Activated CD4-positive, alpha-beta T cell treated with anti-CD3 and anti-CD28 coated beads for 36 hours (primary cell): ENCODE data around the gene FXYD1. TPM values are rescaled to one million over a fixed set of nuclear protein-coding genes. Genes with fewer than 3 reads are reported as not detected.
A peak's percentile ranks its signal among the peaks of the same experiment; 100 is the strongest.
"Not testable (repeated sequence)": the region's sequence is repeated elsewhere in the genome, so short reads cannot be mapped to it uniquely, and the experiment has no call there.

ENCODE experiments used
- ATAC-seq: fragments of 200-7000 bp; cut with Tn5 transposase; one replicate; pipeline ENCODE4 v1.10.0; 2021; ENCODE audit warnings: mild to moderate bottlenecking, moderate library complexity
- CTCF ChIA-PET: fragments of 350-600 bp; sonication (Branson Sonifier 250); formaldehyde crosslinking; loops from one replicate; lab custom pipeline; 2021; ENCODE audit warnings: antibody characterized with exemption; lab: Charles Lee
- POLR2A ChIA-PET: fragments of 350-600 bp; sonication (Branson Sonifier 250); formaldehyde crosslinking; loops from one replicate; lab custom pipeline; 2021; ENCODE audit warnings: antibody characterized with exemption, inconsistent platforms; lab: Charles Lee
- DNase-seq: peaks from one replicate; pipeline ENCODE4 v3.0.0-alpha.2; 2020
- H3K27ac Mint-ChIP-seq: one replicate; pipeline ENCODE4 v1.8.0; 2021; ENCODE audit warnings: mixed read lengths
- H3K27me3 Mint-ChIP-seq: one replicate; pipeline ENCODE4 v1.8.0; 2021; ENCODE audit warnings: mixed read lengths
- H3K36me3 Mint-ChIP-seq: one replicate; pipeline ENCODE4 v1.8.0; 2021; ENCODE audit warnings: low read depth, mixed read lengths
- H3K4me1 Mint-ChIP-seq: one replicate; pipeline ENCODE4 v1.8.0; 2021; ENCODE audit warnings: mixed read lengths
- H3K4me3 Mint-ChIP-seq: one replicate; pipeline ENCODE4 v1.8.0; 2021; ENCODE audit warnings: mild to moderate bottlenecking, moderate library complexity, mixed read lengths
- H3K9me3 Mint-ChIP-seq: one replicate; pipeline ENCODE4 v1.8.0; 2021; ENCODE audit warnings: low read depth, mixed read lengths
- intact Hi-C, 2 experiments: fragments of 100-400 bp; cut with DNase I in 1 of 2; cut with micrococcal nuclease in 1 of 2; formaldehyde crosslinking; loops; one replicate each; pipeline versions ENCODE4 v1.14.2 to v1.15.1; 2022 to 2024; cut with DNase I, micrococcal nuclease
- total RNA-seq, 2 experiments: library from RNA; stranded (reverse); gene quantifications; one replicate each; pipeline ENCODE4 v1.2.3, GENCODE V29; 2021

Gene FXYD1
- total RNA-seq, 2 experiments from 2014 or later, result 1.9 to 2.4 TPM

DNA sequence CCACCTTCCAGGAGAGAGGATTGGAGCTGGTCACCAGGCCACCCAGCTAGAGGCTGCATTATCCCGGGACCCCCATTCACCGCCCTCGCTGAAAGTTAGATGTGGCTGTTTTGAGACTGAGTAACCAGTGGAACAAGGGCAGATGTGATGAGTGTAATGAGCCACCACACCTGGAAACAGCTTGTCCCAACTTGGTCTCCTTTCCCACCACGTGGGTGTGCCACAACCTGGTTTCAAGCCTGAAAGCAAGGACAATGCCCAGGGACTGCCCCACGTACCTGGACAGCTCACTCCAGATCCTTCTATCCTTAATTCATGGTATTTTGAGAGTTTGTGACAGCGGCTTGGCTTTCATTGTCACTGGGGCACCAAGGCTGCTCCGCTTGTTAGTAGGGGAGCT is 10.8 kb upstream of the FXYD1 start:
- ATAC-seq (no peak), DNase-seq (no peak)
- POLR2A ChIA-PET, result no interaction called here
- H3K9me3 Mint-ChIP-seq, result peaks cover 4% of the 10 kb centered on the region
- H3K36me3 Mint-ChIP-seq, result no peaks in the 10 kb centered on the region
- no peak overlapping the region for H3K27ac Mint-ChIP-seq
- H3K4me3 Mint-ChIP-seq, result no peak overlapping the region
- peaks cover 13% of the 10 kb centered on the region for H3K4me1 Mint-ChIP-seq
- CTCF ChIA-PET, result interaction anchor here (0.5 to 1.3 kb wide), 5 partner anchors 8 to 497 kb away, joined by 3 to 5 read pairs (median 3); no protein-coding TSS in a partner anchor
- intact Hi-C loops, result no loop called here
- H3K27me3 Mint-ChIP-seq, result no peaks in the 10 kb centered on the region

DNA sequence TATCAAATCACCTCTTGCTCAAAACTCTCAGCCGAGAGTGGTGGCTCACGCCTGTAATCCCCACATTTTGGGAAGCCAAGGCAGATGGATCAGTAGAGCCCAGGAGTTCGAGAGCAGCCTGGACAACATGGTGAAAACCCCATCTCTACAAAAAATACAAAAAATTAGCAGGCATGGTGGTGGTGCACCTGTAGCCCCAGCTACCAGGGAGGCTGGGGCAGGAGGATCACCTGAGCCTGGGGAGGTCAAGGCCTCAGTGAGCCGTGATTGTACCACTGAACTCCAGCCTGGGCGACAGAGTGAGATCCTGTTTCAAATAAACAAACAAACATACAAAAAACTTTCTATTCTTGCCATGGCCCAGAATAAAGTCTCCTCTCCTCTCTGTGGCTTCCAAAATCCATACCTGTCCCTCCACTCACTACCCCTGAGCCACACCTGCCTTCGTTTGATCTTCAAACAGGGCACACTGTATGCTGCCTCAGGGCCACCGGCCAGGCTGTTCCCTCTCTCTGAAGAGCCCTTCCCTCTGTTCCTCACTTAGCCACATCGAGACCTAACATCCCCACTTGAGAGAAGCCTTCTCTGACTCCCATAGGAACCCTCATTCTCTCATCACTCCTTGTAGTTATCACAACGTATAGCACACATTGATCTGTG is 10.1 kb upstream of the FXYD1 start:
- ChIA-PET CTCF (interaction anchor here (1.1 to 1.3 kb wide), 2 partner anchors 8 to 12 kb away, joined by 3 to 5 read pairs; no protein-coding TSS in a partner anchor), POLR2A (no interaction called here)
- Mint-ChIP-seq H3K36me3 (no peaks in the 10 kb centered on the region), H3K4me1 (peaks cover 13% of the 10 kb centered on the region), H3K27me3 (no peaks in the 10 kb centered on the region), H3K9me3 (peaks cover 7% of the 10 kb centered on the region), H3K4me3 (no peak overlapping the region), H3K27ac (no peak overlapping the region)
- ATAC-seq, result no peak
- intact Hi-C loops, result no loop called here
- DNase-seq, result no peak

DNA sequence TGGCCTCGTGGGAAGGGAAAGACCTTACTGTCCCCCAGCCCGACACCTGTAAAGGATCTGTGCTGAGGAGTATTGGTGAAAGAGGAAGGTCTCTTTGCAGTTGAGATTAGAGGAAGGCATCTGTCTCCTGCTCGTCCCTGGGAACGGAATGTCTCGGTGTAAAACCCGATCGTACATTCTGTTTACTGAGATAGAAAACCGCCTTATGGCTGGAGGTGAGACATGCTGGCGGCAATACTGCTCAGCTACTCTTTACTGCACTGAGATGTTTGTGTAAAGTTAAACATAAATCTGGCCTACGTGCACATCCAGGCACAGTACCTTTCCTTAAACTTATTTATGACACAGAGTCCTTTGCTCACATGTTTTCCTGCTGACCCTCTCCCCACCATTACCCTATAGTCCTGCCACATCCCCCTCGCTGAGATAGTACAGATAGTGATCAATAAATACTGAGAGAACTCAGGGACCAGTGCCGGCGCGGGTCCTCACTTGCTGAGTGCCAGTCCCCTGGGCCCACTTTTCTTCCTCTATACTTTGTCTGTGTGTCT is 8.8 kb upstream of the FXYD1 start:
- CTCF ChIA-PET, H3K9me3 Mint-ChIP-seq: not testable (repeated sequence)

DNA sequence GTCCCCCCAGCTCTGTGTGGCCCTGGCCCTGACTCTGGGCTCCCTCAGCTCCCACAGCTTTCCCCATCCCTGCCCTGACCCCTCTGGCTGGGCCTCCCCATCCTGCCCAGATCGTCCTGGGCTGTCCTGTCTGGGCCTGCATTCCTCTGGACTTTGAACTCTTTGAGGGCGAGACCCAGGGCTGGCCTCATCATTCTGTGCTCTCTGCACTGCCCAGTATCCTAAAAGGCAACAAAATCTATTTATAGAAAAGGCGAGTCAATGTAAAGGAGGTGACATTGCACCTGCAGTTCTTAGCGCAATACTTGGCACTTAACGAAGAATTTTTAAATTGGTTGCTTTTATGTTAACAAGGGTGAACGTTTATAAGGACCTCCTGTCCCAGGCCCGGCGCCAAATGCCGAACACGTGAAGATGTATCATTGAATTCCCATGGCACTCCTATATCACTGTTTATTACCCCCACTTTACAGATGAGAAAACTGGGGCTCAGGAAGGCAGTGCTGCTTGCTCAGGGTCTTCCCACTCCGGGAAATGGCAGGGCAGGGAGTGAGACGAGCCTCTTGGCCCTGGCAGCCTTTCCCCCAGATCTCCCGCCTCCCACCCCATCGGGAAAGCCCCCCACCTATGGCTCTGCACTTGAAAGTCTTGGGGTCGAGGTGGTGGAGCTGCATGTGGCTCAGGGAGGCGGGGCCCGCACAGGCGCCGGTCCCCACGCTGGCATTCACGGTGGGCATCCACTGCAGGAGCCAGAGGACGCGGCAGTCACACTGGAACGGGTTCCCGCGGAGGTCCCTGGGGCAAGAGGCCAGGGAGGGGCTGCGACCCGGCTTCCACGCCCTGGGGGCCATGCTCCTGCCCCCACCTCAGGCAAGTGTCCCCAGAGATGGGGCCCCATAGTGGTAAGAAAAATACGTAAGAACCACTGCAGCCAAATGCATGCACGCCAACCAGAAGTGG is 7.6 kb upstream of the FXYD1 start:
- Mint-ChIP-seq H3K9me3 (peaks cover 7% of the 10 kb centered on the region), H3K4me1 (peaks cover 4% of the 10 kb centered on the region), H3K27ac (no peak overlapping the region), H3K4me3 (no peak overlapping the region), H3K36me3 (no peaks in the 10 kb centered on the region), H3K27me3 (no peaks in the 10 kb centered on the region)
- intact Hi-C loops, result no loop called here
- ATAC-seq (no peak), DNase-seq (no peak)
- CTCF ChIA-PET, result no interaction called here
- POLR2A ChIA-PET, result no interaction called here

More for the DNA sequence above, 8.8 kb upstream of the FXYD1 start:
- POLR2A ChIA-PET, H3K4me3 Mint-ChIP-seq, intact Hi-C loops, H3K27me3 Mint-ChIP-seq, ATAC-seq, H3K27ac Mint-ChIP-seq, H3K4me1 Mint-ChIP-seq, DNase-seq, H3K36me3 Mint-ChIP-seq: not testable (repeated sequence)

DNA sequence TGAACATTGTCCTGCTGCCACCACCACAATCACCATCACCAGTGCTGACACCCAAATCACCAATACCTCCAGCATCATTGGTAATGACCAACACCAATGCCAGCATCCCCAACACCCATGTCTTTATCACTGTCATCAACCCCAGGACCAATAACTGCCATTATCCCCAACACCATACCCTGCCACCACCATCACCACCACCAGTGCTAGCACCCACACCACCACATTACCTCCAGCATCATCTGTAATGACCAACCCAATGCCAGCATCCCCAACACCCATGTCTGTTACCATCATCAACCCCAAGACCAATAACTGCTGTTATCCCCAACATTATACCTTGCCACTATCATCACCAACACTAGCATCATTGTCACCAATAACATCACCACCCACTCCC is 6.4 kb upstream of the FXYD1 start:
- ChIA-PET POLR2A (no interaction called here), CTCF (no interaction called here)
- no peak for ATAC-seq
- peaks cover 7% of the 10 kb centered on the region for H3K9me3 Mint-ChIP-seq
- no peaks in the 10 kb centered on the region for H3K36me3 Mint-ChIP-seq
- no peak for DNase-seq
- intact Hi-C loops, result no loop called here
- H3K4me1 Mint-ChIP-seq, result peaks cover 4% of the 10 kb centered on the region
- H3K27me3 Mint-ChIP-seq, result no peaks in the 10 kb centered on the region
- no peak overlapping the region for H3K27ac Mint-ChIP-seq
- no peak overlapping the region for H3K4me3 Mint-ChIP-seq

DNA sequence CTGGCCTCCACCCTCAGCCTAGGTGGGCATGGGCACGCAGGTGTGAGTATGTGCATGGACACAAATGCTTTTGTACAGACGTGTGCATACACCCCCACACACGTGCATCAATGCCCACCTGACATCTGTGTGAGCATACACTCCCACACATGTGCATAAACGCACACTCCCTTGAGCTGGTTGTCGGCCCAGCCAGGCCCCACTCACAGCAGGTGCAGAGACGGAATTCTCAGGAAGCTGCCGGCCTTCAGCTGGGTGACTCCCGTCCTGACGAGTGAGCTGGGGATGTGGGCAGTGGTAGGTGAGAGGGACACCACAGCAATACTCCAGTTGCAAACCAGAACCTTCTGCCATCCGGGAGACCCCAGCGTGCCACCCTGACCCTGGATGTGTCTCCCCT is 4.8 kb upstream of the FXYD1 start:
- H3K4me1 Mint-ChIP-seq, result peaks cover 4% of the 10 kb centered on the region
- intact Hi-C loops, result no loop called here
- POLR2A ChIA-PET, result no interaction called here
- H3K27me3 Mint-ChIP-seq, result no peaks in the 10 kb centered on the region
- CTCF ChIA-PET, result interaction anchor here (0.6 to 2.6 kb wide), 3 partner anchors 10 to 101 kb away, joined by 4 to 8 read pairs (median 5); no protein-coding TSS in a partner anchor
- ATAC-seq, result no peak
- H3K27ac Mint-ChIP-seq, result no peak overlapping the region
- H3K9me3 Mint-ChIP-seq, result peaks cover 7% of the 10 kb centered on the region
- no peak overlapping the region for H3K4me3 Mint-ChIP-seq
- DNase-seq, result no peak
- H3K36me3 Mint-ChIP-seq, result no peaks in the 10 kb centered on the region

DNA sequence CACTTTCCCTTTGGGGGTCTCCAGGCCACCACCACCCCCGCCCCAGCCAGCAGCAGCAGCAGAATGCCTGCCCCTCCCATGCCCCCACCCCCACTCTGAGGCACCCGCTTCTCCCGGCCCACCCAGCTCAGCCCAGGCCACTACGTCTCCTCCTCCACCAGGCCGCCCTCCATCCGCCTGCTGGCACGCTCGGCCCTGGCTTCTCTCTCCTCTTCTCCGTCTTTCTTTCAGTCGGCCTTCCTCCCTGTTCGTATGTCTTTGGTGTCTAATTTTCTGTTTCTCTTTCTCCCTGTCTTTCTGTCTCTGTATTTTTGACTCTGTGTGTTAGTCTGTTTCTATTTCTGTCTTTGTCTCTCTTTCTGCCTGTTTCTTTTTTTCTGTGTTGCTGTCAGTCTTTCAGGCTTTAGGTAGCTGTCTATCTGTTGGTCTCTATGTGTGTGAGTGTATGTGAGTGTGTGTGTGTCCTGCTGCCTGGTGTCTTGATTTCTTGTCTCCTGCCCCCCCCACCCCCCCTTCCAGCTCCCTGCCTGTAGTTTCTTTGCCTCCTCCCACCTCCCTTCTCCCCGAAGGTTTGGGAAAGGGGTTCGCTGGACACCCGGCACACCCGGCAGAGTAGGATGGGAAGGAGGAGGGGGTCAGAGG is 3.9 kb upstream of the FXYD1 start, which contains the start of gene LGI4:
Gene LGI4, minus strand, starts transcription at position 459 of the 642 bp plus-strand sequence. Its CDS starts 379 bp downstream, at position 80.
- H3K27me3 Mint-ChIP-seq, result no peaks in the 10 kb centered on the region
- no peak within 1 kb of the TSS for H3K27ac Mint-ChIP-seq
- intact Hi-C loops, result loop anchor here (1.0 to 5.0 kb wide), 2 partner anchors 67 to 87 kb away; no protein-coding TSS in a partner anchor
- ATAC-seq, result no peak
- POLR2A ChIA-PET, result interaction anchor here (0.5 kb wide), 1 partner anchor 36 kb away, joined by 3 read pairs; no protein-coding TSS in a partner anchor
- H3K4me1 Mint-ChIP-seq, result peaks cover 4% of the 10 kb centered on the region
- DNase-seq, result no peak
- H3K9me3 Mint-ChIP-seq, result peaks cover 7% of the 10 kb centered on the region
- no peak within 1 kb of the TSS for H3K4me3 Mint-ChIP-seq
- H3K36me3 Mint-ChIP-seq, result no peaks in the 10 kb centered on the region
- CTCF ChIA-PET, result interaction anchor here (0.7 to 3.2 kb wide), 6 partner anchors 11 to 814 kb away, joined by 3 to 30 read pairs (median 8); partner anchors contain the start of gene FXYD5

DNA sequence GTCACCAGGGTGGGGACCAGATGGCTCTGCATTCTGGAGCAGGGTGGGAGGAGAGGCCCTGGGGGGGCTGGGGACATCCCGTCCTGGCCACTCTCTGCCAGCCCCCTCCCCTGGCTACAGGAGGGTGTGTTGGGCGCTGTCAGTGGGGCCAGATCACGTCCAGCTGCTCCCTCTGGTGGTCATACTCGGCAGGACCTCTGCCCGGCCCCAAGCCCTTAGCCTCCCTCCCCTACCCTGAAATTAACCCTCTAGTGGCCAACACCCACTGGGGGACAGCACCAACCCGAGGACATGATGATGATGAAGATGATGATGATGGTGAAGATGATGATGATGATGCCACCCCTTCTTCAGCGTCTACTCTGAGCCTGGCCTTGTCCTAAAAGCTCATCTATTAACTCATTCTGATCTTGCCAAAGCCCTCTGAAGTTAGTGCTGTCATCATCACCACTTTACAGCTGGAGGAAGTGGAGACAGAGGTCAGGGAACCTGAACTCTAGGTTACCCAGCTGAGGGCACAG is 3.2 kb upstream of the FXYD1 start:
- ChIA-PET CTCF (interaction anchor here (0.7 to 3.2 kb wide), 11 partner anchors 8 to 128 kb away, joined by 3 to 30 read pairs (median 8); partner anchors contain the start of gene FXYD5), POLR2A (no interaction called here)
- peak; percentile 95 for ATAC-seq
- H3K9me3 Mint-ChIP-seq, result peaks cover 7% of the 10 kb centered on the region
- peaks cover 4% of the 10 kb centered on the region for H3K4me1 Mint-ChIP-seq
- H3K27ac Mint-ChIP-seq, result no peak overlapping the region
- H3K4me3 Mint-ChIP-seq, result no peak overlapping the region
- H3K36me3 Mint-ChIP-seq, result no peaks in the 10 kb centered on the region
- DNase-seq, result peak; percentile 83
- no peaks in the 10 kb centered on the region for H3K27me3 Mint-ChIP-seq
- intact Hi-C loops, result loop anchor here (1.0 to 5.0 kb wide), 2 partner anchors 68 to 88 kb away; no protein-coding TSS in a partner anchor

DNA sequence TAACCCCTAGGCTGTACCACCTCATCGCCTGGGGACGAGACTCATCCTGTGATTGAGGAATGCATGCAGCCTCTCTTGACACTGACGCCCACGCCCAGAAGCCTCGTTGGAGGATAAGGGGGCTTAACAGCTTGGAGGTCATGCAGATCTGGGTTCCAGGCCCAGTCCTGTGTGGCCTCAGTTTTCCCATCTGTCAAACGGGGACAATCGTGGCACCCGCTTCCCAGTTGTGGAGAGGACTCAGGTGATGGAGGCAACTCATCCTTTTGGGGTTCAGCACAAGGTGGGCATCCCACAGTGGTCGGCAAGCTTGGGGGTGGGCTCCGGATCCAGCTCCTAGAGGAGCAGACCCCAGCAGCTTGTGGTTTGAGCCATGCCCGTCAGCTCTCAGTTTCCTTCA is 2.4 kb upstream of the FXYD1 start:
- ATAC-seq (no peak), DNase-seq (no peak)
- POLR2A ChIA-PET, result no interaction called here
- no peak overlapping the region for H3K27ac Mint-ChIP-seq
- no peaks in the 10 kb centered on the region for H3K36me3 Mint-ChIP-seq
- peaks cover 10% of the 10 kb centered on the region for H3K4me1 Mint-ChIP-seq
- H3K9me3 Mint-ChIP-seq, result peaks cover 7% of the 10 kb centered on the region
- H3K27me3 Mint-ChIP-seq, result peaks cover 2% of the 10 kb centered on the region
- intact Hi-C loops, result loop anchor here in 1 of 2 experiments (5.0 kb wide), 1 partner anchor 89 kb away; no protein-coding TSS in a partner anchor
- H3K4me3 Mint-ChIP-seq, result no peak overlapping the region
- CTCF ChIA-PET, result interaction anchor here (0.6 to 3.2 kb wide), 14 partner anchors 8 to 666 kb away, joined by 3 to 30 read pairs (median 4); partner anchors contain the start of gene FXYD5

DNA sequence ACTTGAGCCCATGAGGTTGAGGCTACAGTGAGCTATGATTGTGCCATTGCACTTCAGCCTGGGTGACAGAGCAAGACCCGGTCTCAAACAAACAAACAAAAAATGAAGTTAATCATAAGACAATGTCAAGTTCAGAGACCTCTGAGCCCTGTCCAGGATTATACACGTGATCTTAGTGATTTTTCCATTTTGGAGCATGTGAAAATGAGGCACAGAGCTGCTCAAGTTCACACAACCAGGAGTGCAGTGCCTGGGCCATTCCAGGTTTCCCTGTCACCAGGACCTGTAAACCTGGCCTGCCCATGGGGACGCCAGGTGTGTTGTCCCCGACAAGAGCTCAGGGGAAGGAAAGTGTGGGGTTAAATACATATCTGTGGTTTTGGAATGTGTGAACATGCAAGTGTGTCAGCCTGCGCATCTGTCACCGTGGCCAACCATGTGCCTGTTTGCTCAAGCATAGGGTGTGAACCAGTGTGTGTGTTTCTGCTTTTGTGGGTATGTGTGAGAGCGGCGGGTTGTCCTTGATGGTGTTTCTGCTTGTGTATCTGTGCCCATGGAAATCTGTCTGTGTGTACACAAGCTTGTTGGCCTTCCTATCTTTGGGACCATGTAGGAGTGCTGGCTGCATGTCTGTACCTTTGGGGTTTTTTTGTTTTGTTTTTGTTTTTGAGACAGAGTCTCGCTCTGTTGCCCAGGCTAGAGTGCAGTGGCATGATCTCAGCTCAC is 1.5 kb upstream of the FXYD1 start:
- Mint-ChIP-seq H3K4me1 (peaks cover 18% of the 10 kb centered on the region), H3K36me3 (no peaks in the 10 kb centered on the region), H3K9me3 (peaks cover 7% of the 10 kb centered on the region), H3K27ac (no peak overlapping the region), H3K4me3 (no peak overlapping the region), H3K27me3 (peaks cover 3% of the 10 kb centered on the region)
- intact Hi-C loops, result loop anchor here in 1 of 2 experiments (5.0 kb wide), 1 partner anchor 90 kb away; no protein-coding TSS in a partner anchor
- no peak for ATAC-seq
- DNase-seq, result no peak
- ChIA-PET POLR2A (no interaction called here), CTCF (interaction anchor here (0.6 to 3.2 kb wide), 12 partner anchors 9 to 667 kb away, joined by 3 to 30 read pairs (median 4); partner anchors contain the start of gene FXYD5)
